GM21786 (cell line): Measurements from ENCODE around the gene ACSBG1.

ENCODE experiments used
- ATAC-seq: cut with Tn5 transposase; IDR thresholded peaks from one replicate; pipeline ENCODE4 v1.9.1; 2021; ENCODE audit not compliant: unreplicated experiment

ACSBG1 gene

GRCh38 chr15:78234515-78235040, at the start of gene ACSBG1:
TSS of gene ACSBG1 (minus strand) at chr15:78234565. CDS start at chr15:78234501, 64 bp downstream.
- no peak for ATAC-seq

GRCh38 chr15:78282324-78282723, 48.0 kb upstream of the ACSBG1 start:
- ATAC-seq, result no peak

GRCh38 chr15:78280319-78281072, 46.1 kb upstream of the ACSBG1 start:
- ATAC-seq, result no peak

- ATAC-seq, result no peak
Observed at GRCh38 chr15:78276064-78276943, 41.9 kb upstream of the ACSBG1 start.

- ATAC-seq, result no peak
Observed at GRCh38 chr15:78274994-78275393, 40.6 kb upstream of the ACSBG1 start.

GRCh38 chr15:78272776-78273175, 38.4 kb upstream of the ACSBG1 start:
- ATAC-seq, result no peak

- no peak for ATAC-seq
Observed at GRCh38 chr15:78272316-78272715, 38.0 kb upstream of the ACSBG1 start.

GRCh38 chr15:78266806-78267205, 32.4 kb upstream of the ACSBG1 start:
- ATAC-seq, result no peak

GRCh38 chr15:78266229-78266628, 31.9 kb upstream of the ACSBG1 start:
- ATAC-seq, result no peak

- ATAC-seq, result no peak
Observed at GRCh38 chr15:78265752-78266224, 31.4 kb upstream of the ACSBG1 start.

GRCh38 chr15:78265137-78265460, 30.7 kb upstream of the ACSBG1 start:
- ATAC-seq, result no peak

- no peak for ATAC-seq
Observed at GRCh38 chr15:78264304-78265136, 30.2 kb upstream of the ACSBG1 start, which contains the start of gene DNAJA4. TSS of gene DNAJA4 (plus strand) at chr15:78264562. CDS start at chr15:78264764, 202 bp downstream.

GRCh38 chr15:78263907-78264303, 29.5 kb upstream of the ACSBG1 start:
- no peak for ATAC-seq

- ATAC-seq, result no peak
Observed at GRCh38 chr15:78263351-78263781, 29.0 kb upstream of the ACSBG1 start.

GRCh38 chr15:78261062-78261461, 26.7 kb upstream of the ACSBG1 start:
- ATAC-seq, result no peak

- no peak for ATAC-seq
Observed at GRCh38 chr15:78260489-78260888, 26.1 kb upstream of the ACSBG1 start.

- no peak for ATAC-seq
Observed at GRCh38 chr15:78259232-78259631, 24.9 kb upstream of the ACSBG1 start.

- no peak for ATAC-seq
Observed at GRCh38 chr15:78257681-78258080, 23.3 kb upstream of the ACSBG1 start.

GRCh38 chr15:78256044-78256437, 21.7 kb upstream of the ACSBG1 start:
- no peak for ATAC-seq

GRCh38 chr15:78255421-78256043, 21.2 kb upstream of the ACSBG1 start:
- no peak for ATAC-seq
